K562 (cell line): ENCODE results near the gene TRAF3. TPM values are rescaled to one million over a fixed set of nuclear protein-coding genes. Genes with fewer than 3 reads are reported as not detected.

Source experiments
- ATAC-seq: fragments of 200-7000 bp; cut with Tn5 transposase; 3 replicates; pipeline ENCODE4 v1.9.1; 2020; ENCODE audit warnings: moderate library complexity
- BruUV-seq: library from RNA; stranded (reverse); fragments of 400-500 nt; replicated peaks from 2 replicates; lab custom pipeline; 2021; lab: Mats Ljungman, UMichigan
- CTCF ChIA-PET: fragments of 300-600 bp; formaldehyde crosslinking; extraction: SDS; loops from one replicate; lab custom pipeline; 2021; ENCODE audit warnings: low intra/inter-chr PET ratio; lab: Yijun Ruan, JAX
- POLR2A ChIA-PET: fragments of 300-600, 350-650 bp; sonication (Branson Sonifier 250); formaldehyde crosslinking; extraction: SDS; loops from one replicate; lab custom pipeline; 2021; ENCODE audit warnings: antibody characterized with exemption, inconsistent platforms; lab: Yijun Ruan, JAX
- DNase-seq, 4 experiments: peaks; one replicate each; pipeline versions ENCODE4 v3.0.0 to v3.0.0-alpha.2; 2011 to 2018; ENCODE audit warnings: low spot score in 3 of 4, mixed read lengths in 3 of 4; ENCODE audit errors: extremely low read depth in 1 of 4
- FAIRE-seq: peaks from 2 replicates; lab custom pipeline; 2011; peaks lifted over from hg19 to GRCh38; lab: Jason Lieb, UNC
- H2AFZ ChIP-seq: 2 replicates; pipeline ENCODE4 v1.6.0; 2011; ENCODE audit warnings: low read depth, low read length, control low read depth, inconsistent platforms
- H3K27ac ChIP-seq: fragments of 200-600 bp; 3 replicates; pipeline ENCODE4 v1.8.0; 2011; ENCODE audit warnings: low read depth, mild to moderate bottlenecking, control low read depth, inconsistent platforms, low read length, moderate library complexity, mixed read lengths; ENCODE audit errors: extremely low read depth
- H3K27me3 ChIP-seq, 2 experiments: fragments of 300-600 bp in 1 of 2; 2 replicates in 1 of 2; 3 replicates in 1 of 2; pipeline versions ENCODE4 v1.6.0 to v1.8.0; 2011; ENCODE audit warnings: inconsistent platforms in 2 of 2, low read length in 2 of 2, mild to moderate bottlenecking in 1 of 2, mixed read lengths in 1 of 2, moderate library complexity in 1 of 2; ENCODE audit not compliant: control insufficient read depth in 2 of 2, insufficient read depth in 2 of 2
- H3K36me3 ChIP-seq: fragments of 300-600 bp; 3 replicates; pipeline ENCODE4 v1.8.0; 2011; ENCODE audit warnings: mild to moderate bottlenecking, low read length, inconsistent platforms; ENCODE audit not compliant: control insufficient read depth, insufficient read depth
- H3K4me1 ChIP-seq, 2 experiments: fragments of 200-600 bp in 1 of 2; replicated peaks in 1 of 2; 2 replicates in 1 of 2; 3 replicates in 1 of 2; pipeline versions ENCODE4 v1.5.1 to v1.8.0; 2011; ENCODE audit warnings: inconsistent platforms in 2 of 2, low read length in 2 of 2, mild to moderate bottlenecking in 1 of 2, mixed read lengths in 1 of 2, moderate library complexity in 1 of 2; ENCODE audit not compliant: control insufficient read depth in 2 of 2, insufficient read depth in 2 of 2
- H3K4me2 ChIP-seq: 2 replicates; pipeline ENCODE4 v1.6.1; 2011; ENCODE audit warnings: low read length, control low read depth, inconsistent platforms, mixed read lengths; ENCODE audit not compliant: insufficient read depth
- H3K4me3 ChIP-seq: fragments of 200-600 bp; sonication (generic), shearing (Covaris generic); 2 replicates; pipeline ENCODE4 v1.5.1; 2016; ENCODE audit warnings: control low read depth, inconsistent platforms
- H3K79me2 ChIP-seq: fragments of 200-600 bp; 3 replicates; pipeline ENCODE4 v1.8.0; 2011; ENCODE audit warnings: low read length, inconsistent platforms; ENCODE audit not compliant: control insufficient read depth, insufficient read depth
- H3K9ac ChIP-seq, 2 experiments: 2 replicates each; pipeline versions ENCODE4 v1.6.0 to v1.6.1; 2011; ENCODE audit warnings: low read depth in 2 of 2, low read length in 2 of 2, control low read depth in 1 of 2, inconsistent platforms in 1 of 2, mild to moderate bottlenecking in 1 of 2, mixed read lengths in 1 of 2; ENCODE audit not compliant: insufficient read depth in 1 of 2
- H3K9me1 ChIP-seq: one replicate; pipeline ENCODE4 v1.6.0; 2011; ENCODE audit warnings: inconsistent platforms, mild to moderate bottlenecking, low read length, moderate library complexity; ENCODE audit not compliant: control insufficient read depth, insufficient read depth
- H3K9me3 ChIP-seq: replicated peaks from 2 replicates; pipeline ENCODE4 v1.5.1; 2011; ENCODE audit warnings: low read depth, low read length, inconsistent platforms; ENCODE audit not compliant: control insufficient read depth, insufficient read depth
- H4K20me1 ChIP-seq: replicated peaks from 2 replicates; pipeline ENCODE4 v1.6.1; 2011; ENCODE audit warnings: low read length, inconsistent platforms, mixed read lengths; ENCODE audit not compliant: control insufficient read depth, insufficient read depth
- CBX5 ChIP-seq: IDR thresholded peaks from 2 replicates; pipeline ENCODE4 v1.6.1; 2014; ENCODE audit warnings: low read depth, borderline replicate concordance
- MAFK ChIP-seq: IDR thresholded peaks from 2 replicates; pipeline ENCODE4 v1.6.1; 2011; ENCODE audit warnings: low read length, improper control_type of control experiment
- PTBP1 ChIP-seq: fragments of 200-400 bp; formaldehyde crosslinking; IDR thresholded peaks from 2 replicates; pipeline ENCODE4 v1.6.1; 2017; ENCODE audit warnings: low read depth, low read length
- TAF1 ChIP-seq: IDR thresholded peaks from 2 replicates; pipeline ENCODE4 v1.6.1; 2011; ENCODE audit warnings: mild to moderate bottlenecking, low read length, moderate library complexity; ENCODE audit not compliant: insufficient read depth, control insufficient read depth, severe bottlenecking; ENCODE audit errors: extremely low read depth
- TFE3 ChIP-seq: fragments of 450-650 bp; formaldehyde crosslinking; IDR thresholded peaks from 2 replicates; pipeline ENCODE4 v1.4.0; 2020; ENCODE audit warnings: mild to moderate bottlenecking, mixed read lengths
- ZNF165 ChIP-seq: fragments of 250-450 bp; sonication (Bioruptor Pico); IDR thresholded peaks from 2 replicates; pipeline ENCODE4 v1.4.0; 2020; ENCODE audit warnings: borderline replicate concordance
- ZSCAN29 ChIP-seq: fragments of 450-650 bp; IDR thresholded peaks from 2 replicates; pipeline ENCODE4 v1.6.1; 2017
- WGBS: fragments of 100-300 bp; shearing (Covaris generic); methylation state at CpG from one replicate; pipeline ENCODE4 v1.1.6; 2016; ENCODE audit warnings: low coverage, mixed read lengths; ENCODE audit not compliant: insufficient coverage; ENCODE audit errors: missing lambda C conversion rate; 5-methylcytosine and 5-hydroxymethylcytosine counted together
- in situ Hi-C: fragments of 300-500 bp; cut with MboI; formaldehyde crosslinking; loops from 4 replicates; pipeline ENCODE4 v1.15.0; 2018; ENCODE audit warnings: inconsistent platforms, mixed read lengths
- intact Hi-C: fragments of 100-400 bp; cut with micrococcal nuclease; formaldehyde crosslinking; loops from 2 replicates; pipeline ENCODE4 v1.14.2; 2022
- polyA plus RNA-seq, 8 experiments: library from polyadenylated mRNA; depleted of rRNA in 4 of 8; stranded (reverse) in 5 of 8; unstranded in 3 of 8; fragments of >200 nt; fragmentation: Nextera tagmentation in 2 of 8; fragmentation: Illumina TruSeq in 1 of 8; extraction: Ambion mirVana in 2 of 8; extraction: Trizol in 1 of 8; gene quantifications; 2 replicates each; pipeline versions ENCODE4 v1.2.1 to v1.2.3, GENCODE V29; 2011 to 2014; ENCODE audit warnings: inconsistent platforms in 1 of 8, missing spikeins in 1 of 8
- total RNA-seq, 7 experiments: library from RNA; depleted of rRNA in 6 of 7; stranded (reverse); fragments of >200 nt in 6 of 7; fragmentation: Illumina TruSeq in 2 of 7; extraction: Trizol in 2 of 7; gene quantifications; 2 replicates each; pipeline versions ENCODE4 v1.2.1 to v1.2.3, GENCODE V29; 2011 to 2021; ENCODE audit warnings: low replicate concordance in 1 of 7
- TF ChIP-seq, protein P1 (sequence below): sonication (generic); formaldehyde crosslinking; IDR thresholded peaks from 2 replicates; pipeline ENCODE4 v1.8.1; 2023; ENCODE audit warnings: mild to moderate bottlenecking, missing genetic modification reagents

Gene TRAF3
- total and polyA plus RNA-seq, 9 of the 15 experiments (the other 6 are each of a cell fraction or from before 2014, with no cell fraction given), result 0.52 to 21.3 (median 9.9) TPM

GRCh38 chr14:102940729-102941362 is 163.6 kb downstream of the TRAF3 start:
- H3K27me3 ChIP-seq, result no peaks in the 10 kb centered on the region
- 78% methylated on average over 19 of the region's 19 CpGs for WGBS
- no peak for TF ChIP-seq TAF1
- TF ChIP-seq ZNF165 (CRISPR knock-in tag), result no peak
- TF ChIP-seq, all 486 proteins: peak for 0
- POLR2A ChIA-PET, result no interaction called here
- 0 out of 4 replicates have a peak overlapping the region, but pooled peaks of 1 of the 2 experiments have one; percentile 20 for H3K9ac ChIP-seq
- BruUV-seq, result no TSS peak
- FAIRE-seq (no peak), ATAC-seq (no peak), DNase-seq (no peak)
- H3K36me3 ChIP-seq, result peaks cover 9% of the 10 kb centered on the region; the same call in 1 of the 3 replicates
- H3K4me2 ChIP-seq, result no peak overlapping the region
- H3K4me1 ChIP-seq, result peaks cover 4 to 19% of the 10 kb centered on the region in 2 experiments; a peak in 3 of 5 replicates
- intact Hi-C loops, result no loop called here
- no peak overlapping the region for H2AFZ ChIP-seq
- H4K20me1 ChIP-seq, result no peaks in the 10 kb centered on the region
- H3K9me3 ChIP-seq, result no peaks in the 10 kb centered on the region
- H3K79me2 ChIP-seq, result no peaks in the 10 kb centered on the region
- no peak overlapping the region for H3K4me3 ChIP-seq
- in situ Hi-C loops, result no loop called here
- CTCF ChIA-PET, result no interaction called here
- no peaks in the 10 kb centered on the region for H3K9me1 ChIP-seq
- no peak overlapping the region for H3K27ac ChIP-seq

- peak; percentile 70 for ATAC-seq
- 58% methylated on average over 9 of the region's 10 CpGs for WGBS
- H3K9me1 ChIP-seq, result no peaks in the 10 kb centered on the region
- peak overlapping the region in 1 of 2 experiments; percentile 71; a peak in 2 of 4 replicates for H3K9ac ChIP-seq
- H3K27ac ChIP-seq, result no peak overlapping the region
- no peak for FAIRE-seq
- ChIA-PET CTCF (no interaction called here), POLR2A (interaction anchor here (0.6 kb wide), 1 partner anchor 9 kb away, joined by 4 read pairs; no protein-coding TSS in a partner anchor)
- no peaks in the 10 kb centered on the region for H3K9me3 ChIP-seq
- no peak overlapping the region for H3K4me3 ChIP-seq
- intact Hi-C loops (no loop called here), in situ Hi-C loops (no loop called here)
- H3K79me2 ChIP-seq, result no peaks in the 10 kb centered on the region
- BruUV-seq, result no TSS peak
- no peaks in the 10 kb centered on the region for H4K20me1 ChIP-seq
- peaks cover 10% of the 10 kb centered on the region; the same call in 1 of the 3 replicates for H3K36me3 ChIP-seq
- H3K27me3 ChIP-seq, result no peaks in the 10 kb centered on the region
- no peak overlapping the region for H3K4me2 ChIP-seq
- H2AFZ ChIP-seq, result no peak overlapping the region
- DNase-seq, result peak in 1 of 4 experiments; percentile 43
- H3K4me1 ChIP-seq, result peaks cover 4 to 19% of the 10 kb centered on the region in 2 experiments; a peak in 3 of 5 replicates
- TF ChIP-seq, protein P1, sequence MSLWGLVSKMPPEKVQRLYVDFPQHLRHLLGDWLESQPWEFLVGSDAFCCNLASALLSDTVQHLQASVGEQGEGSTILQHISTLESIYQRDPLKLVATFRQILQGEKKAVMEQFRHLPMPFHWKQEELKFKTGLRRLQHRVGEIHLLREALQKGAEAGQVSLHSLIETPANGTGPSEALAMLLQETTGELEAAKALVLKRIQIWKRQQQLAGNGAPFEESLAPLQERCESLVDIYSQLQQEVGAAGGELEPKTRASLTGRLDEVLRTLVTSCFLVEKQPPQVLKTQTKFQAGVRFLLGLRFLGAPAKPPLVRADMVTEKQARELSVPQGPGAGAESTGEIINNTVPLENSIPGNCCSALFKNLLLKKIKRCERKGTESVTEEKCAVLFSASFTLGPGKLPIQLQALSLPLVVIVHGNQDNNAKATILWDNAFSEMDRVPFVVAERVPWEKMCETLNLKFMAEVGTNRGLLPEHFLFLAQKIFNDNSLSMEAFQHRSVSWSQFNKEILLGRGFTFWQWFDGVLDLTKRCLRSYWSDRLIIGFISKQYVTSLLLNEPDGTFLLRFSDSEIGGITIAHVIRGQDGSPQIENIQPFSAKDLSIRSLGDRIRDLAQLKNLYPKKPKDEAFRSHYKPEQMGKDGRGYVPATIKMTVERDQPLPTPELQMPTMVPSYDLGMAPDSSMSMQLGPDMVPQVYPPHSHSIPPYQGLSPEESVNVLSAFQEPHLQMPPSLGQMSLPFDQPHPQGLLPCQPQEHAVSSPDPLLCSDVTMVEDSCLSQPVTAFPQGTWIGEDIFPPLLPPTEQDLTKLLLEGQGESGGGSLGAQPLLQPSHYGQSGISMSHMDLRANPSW, result no peak
- TF ChIP-seq TFE3 (CRISPR knock-in tag), result peak; percentile 14; the same call in 1 of the 2 replicates
- TF ChIP-seq PTBP1, result no peak
- TF ChIP-seq MAFK, result peak; percentile 82
- no peak for TF ChIP-seq ZSCAN29
- TF ChIP-seq CBX5, result no peak
These were observed 164.3 kb downstream of the TRAF3 start for GRCh38 chr14:102941419-102942011.
